Measurements from ENCODE around the gene TBC1D22A. TPM values are rescaled to one million over a fixed set of nuclear protein-coding genes. Genes with fewer than 3 reads are reported as not detected.
A peak's percentile ranks its signal among the peaks of the same experiment; 100 is the strongest.

The TBC1D22A gene
- total RNA-seq, 1 donor from 2014 or later, result 28.9 TPM

DNA sequence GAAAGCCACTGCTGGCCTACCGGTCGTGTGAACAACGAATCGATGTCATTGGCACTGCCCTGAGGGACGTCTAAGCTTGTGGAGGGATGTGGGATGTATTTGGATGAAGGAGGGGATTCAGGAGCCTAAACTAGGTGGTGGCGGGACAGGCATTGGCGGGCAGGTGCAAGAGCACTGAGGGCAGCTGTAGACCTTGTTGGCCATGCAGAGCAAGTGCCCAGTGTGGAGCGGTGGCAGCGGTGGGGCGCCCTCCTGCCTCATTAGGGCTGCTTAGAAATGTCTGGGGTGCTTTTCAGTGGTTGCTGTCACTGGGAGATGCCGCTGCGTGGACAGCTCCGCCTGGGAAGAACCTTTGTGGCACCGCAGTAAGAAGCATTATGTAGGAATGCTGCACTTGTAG, 220.2 kb downstream of the TBC1D22A start:
- Mint-ChIP-seq H3K9me3 (ENCODE audit: unreplicated experiment) (peaks cover 5% of the 10 kb centered on the region), H3K36me3 (ENCODE audit: unreplicated experiment) (peaks cover 20% of the 10 kb centered on the region), H3K4me1 (ENCODE audit: unreplicated experiment) (peaks cover 8% of the 10 kb centered on the region), H3K4me3 (ENCODE audit: unreplicated experiment) (no peak overlapping the region), H3K27me3 (ENCODE audit: unreplicated experiment) (no peaks in the 10 kb centered on the region), H3K27ac (ENCODE audit: unreplicated experiment) (no peak overlapping the region)
- TF ChIP-seq, protein P1, sequence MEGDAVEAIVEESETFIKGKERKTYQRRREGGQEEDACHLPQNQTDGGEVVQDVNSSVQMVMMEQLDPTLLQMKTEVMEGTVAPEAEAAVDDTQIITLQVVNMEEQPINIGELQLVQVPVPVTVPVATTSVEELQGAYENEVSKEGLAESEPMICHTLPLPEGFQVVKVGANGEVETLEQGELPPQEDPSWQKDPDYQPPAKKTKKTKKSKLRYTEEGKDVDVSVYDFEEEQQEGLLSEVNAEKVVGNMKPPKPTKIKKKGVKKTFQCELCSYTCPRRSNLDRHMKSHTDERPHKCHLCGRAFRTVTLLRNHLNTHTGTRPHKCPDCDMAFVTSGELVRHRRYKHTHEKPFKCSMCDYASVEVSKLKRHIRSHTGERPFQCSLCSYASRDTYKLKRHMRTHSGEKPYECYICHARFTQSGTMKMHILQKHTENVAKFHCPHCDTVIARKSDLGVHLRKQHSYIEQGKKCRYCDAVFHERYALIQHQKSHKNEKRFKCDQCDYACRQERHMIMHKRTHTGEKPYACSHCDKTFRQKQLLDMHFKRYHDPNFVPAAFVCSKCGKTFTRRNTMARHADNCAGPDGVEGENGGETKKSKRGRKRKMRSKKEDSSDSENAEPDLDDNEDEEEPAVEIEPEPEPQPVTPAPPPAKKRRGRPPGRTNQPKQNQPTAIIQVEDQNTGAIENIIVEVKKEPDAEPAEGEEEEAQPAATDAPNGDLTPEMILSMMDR (IDR thresholded peaks at IDR 0.05), result no peak
- DNase-seq (ENCODE audit: extremely low spot score, unreplicated experiment), result no peak

DNA sequence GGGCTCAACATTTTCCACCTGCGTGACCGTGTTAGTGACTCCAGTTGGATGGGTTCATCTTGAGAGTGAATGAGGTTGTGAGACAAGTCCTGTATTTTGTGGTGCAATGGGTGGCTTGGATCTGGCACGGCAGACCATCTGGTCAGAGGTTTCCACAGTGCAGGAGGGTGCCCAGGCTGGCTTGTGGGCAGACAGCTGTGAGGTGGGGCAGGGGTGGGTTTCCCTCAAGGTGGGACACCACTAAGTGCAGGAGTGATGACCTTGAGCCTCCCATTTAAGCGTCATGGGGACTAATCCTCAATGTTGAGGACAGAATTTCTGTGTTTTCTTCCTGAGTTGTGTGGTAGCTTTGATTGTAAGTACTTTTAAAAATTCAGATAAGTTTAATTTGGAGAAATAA, 220.6 kb downstream of the TBC1D22A start:
- no peaks in the 10 kb centered on the region for H3K27me3 Mint-ChIP-seq (ENCODE audit: unreplicated experiment)
- TF ChIP-seq, protein P1 (IDR thresholded peaks at IDR 0.05), result no peak
- H3K9me3 Mint-ChIP-seq (ENCODE audit: unreplicated experiment), result peaks cover 5% of the 10 kb centered on the region
- no peak overlapping the region for H3K4me3 Mint-ChIP-seq (ENCODE audit: unreplicated experiment)
- H3K4me1 Mint-ChIP-seq (ENCODE audit: unreplicated experiment), result peaks cover 8% of the 10 kb centered on the region
- peaks cover 20% of the 10 kb centered on the region for H3K36me3 Mint-ChIP-seq (ENCODE audit: unreplicated experiment)
- DNase-seq (ENCODE audit: extremely low spot score, unreplicated experiment), result no peak
- no peak overlapping the region for H3K27ac Mint-ChIP-seq (ENCODE audit: unreplicated experiment)

DNA sequence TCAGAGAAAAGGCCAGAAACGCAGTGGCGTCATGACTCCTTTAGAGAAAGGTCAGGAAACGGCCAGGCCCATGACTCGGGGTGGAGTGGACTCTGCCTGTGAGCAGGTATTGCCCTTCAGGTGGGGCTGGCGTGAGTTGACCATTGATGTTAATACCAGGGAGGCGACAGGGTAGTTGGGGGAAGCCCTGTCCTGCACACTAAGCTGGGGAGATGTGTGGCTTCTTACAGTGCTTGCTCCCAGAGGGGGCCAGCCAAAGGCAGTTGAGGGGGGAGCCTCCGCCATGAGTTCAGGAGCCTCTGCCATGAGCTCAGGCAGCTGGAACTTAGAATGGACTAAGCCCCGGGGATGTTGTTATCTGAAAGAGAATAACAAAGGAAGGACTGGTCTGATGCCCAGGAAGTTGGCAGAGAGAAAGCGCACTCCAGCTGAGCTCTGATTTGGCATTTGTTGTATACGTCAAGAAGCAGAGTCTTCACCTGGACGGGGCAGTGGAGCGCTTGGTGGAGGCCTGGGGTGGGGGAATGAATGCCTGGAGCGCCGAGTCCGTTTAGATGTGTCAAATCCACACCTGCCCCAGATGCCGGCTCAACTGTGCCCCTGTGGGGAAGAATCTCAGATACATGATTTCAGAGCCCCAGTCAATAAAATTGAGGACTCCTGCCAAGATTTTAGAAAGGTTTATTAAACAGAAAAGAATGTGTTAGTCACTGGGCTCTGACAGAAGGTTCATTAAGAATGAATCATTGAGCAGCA, 222.5 kb downstream of the TBC1D22A start:
- no peak for DNase-seq (ENCODE audit: extremely low spot score, unreplicated experiment)
- no peak overlapping the region for H3K27ac Mint-ChIP-seq (ENCODE audit: unreplicated experiment)
- H3K9me3 Mint-ChIP-seq (ENCODE audit: unreplicated experiment), result peaks cover 5% of the 10 kb centered on the region
- TF ChIP-seq, protein P1 (IDR thresholded peaks at IDR 0.05), result no peak
- H3K27me3 Mint-ChIP-seq (ENCODE audit: unreplicated experiment), result no peaks in the 10 kb centered on the region
- peaks cover 8% of the 10 kb centered on the region for H3K36me3 Mint-ChIP-seq (ENCODE audit: unreplicated experiment)
- H3K4me1 Mint-ChIP-seq (ENCODE audit: unreplicated experiment), result peaks cover 8% of the 10 kb centered on the region
- H3K4me3 Mint-ChIP-seq (ENCODE audit: unreplicated experiment), result no peak overlapping the region

DNA sequence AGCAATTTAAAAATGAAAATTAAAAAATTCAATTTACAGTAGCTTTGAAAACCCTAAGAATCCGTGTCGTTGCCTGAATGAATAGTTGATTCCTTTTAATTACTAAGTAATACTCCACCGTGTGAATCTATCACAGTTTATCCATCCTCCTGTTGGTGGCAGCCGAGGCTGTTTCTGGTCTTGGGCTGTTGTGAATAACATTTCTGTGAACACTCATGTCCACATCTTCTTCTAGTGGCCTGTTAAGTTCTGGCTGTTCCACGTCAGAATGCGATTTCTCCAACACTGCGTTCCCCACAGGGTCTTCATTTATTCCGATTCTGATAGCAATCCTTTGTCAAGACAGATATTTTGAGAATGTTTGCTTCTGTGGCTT, 223.0 kb downstream of the TBC1D22A start:
- Mint-ChIP-seq H3K27me3 (ENCODE audit: unreplicated experiment) (no peaks in the 10 kb centered on the region), H3K9me3 (ENCODE audit: unreplicated experiment) (peaks cover 2% of the 10 kb centered on the region), H3K27ac (ENCODE audit: unreplicated experiment) (no peak overlapping the region), H3K4me3 (ENCODE audit: unreplicated experiment) (no peak overlapping the region), H3K36me3 (ENCODE audit: unreplicated experiment) (peaks cover 5% of the 10 kb centered on the region), H3K4me1 (ENCODE audit: unreplicated experiment) (peaks cover 8% of the 10 kb centered on the region)
- TF ChIP-seq, protein P1 (IDR thresholded peaks at IDR 0.05), result no peak
- DNase-seq (ENCODE audit: extremely low spot score, unreplicated experiment), result no peak

DNA sequence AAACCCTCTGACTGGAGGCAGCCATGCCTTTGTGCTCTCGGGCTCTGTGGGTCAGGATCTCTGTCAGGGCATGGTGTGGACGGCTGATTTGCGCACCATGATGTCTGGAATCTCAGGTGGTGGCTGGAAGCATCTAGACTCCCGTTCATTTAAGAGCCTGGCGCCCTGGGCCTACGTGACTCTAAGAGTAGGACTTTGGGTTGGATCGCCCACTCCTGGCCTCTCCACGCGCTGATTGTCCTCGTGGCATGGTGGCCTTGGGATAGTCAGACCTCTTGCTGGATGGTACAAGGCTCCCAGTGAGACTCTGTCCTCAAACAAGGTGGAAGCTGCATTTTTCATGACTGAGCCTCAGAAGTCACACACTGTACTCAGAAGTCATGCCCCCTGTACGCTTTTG, 224.3 kb downstream of the TBC1D22A start:
- peak; percentile 77 for DNase-seq (ENCODE audit: extremely low spot score, unreplicated experiment)
- no peak overlapping the region for H3K27ac Mint-ChIP-seq (ENCODE audit: unreplicated experiment)
- no peaks in the 10 kb centered on the region for H3K27me3 Mint-ChIP-seq (ENCODE audit: unreplicated experiment)

More for the DNA sequence above, 224.3 kb downstream of the TBC1D22A start:
- Mint-ChIP-seq H3K9me3 (ENCODE audit: unreplicated experiment) (no peaks in the 10 kb centered on the region), H3K4me3 (ENCODE audit: unreplicated experiment) (no peak overlapping the region), H3K4me1 (ENCODE audit: unreplicated experiment) (peaks cover 8% of the 10 kb centered on the region), H3K36me3 (ENCODE audit: unreplicated experiment) (peaks cover 7% of the 10 kb centered on the region)
- TF ChIP-seq, protein P1 (IDR thresholded peaks at IDR 0.05), result no peak

All from osteocyte (in vitro differentiated cells).